Astrocyte of the cerebellum (primary cell): Measurements from ENCODE around the gene DNMT1.
A peak's percentile ranks its signal among the peaks of the same experiment; 100 is the strongest.

Experiments
- DNase-seq: peaks from one replicate; pipeline ENCODE4 v3.0.0-alpha.2; 2011; ENCODE audit warnings: low read depth
- H3K4me3 ChIP-seq: 2 replicates; pipeline ENCODE4 v1.5.1; 2011; ENCODE audit warnings: mild to moderate bottlenecking, low read depth, low read length, moderate library complexity
- CTCF ChIP-seq: IDR thresholded peaks from 2 replicates; pipeline ENCODE4 v1.5.1; 2012; ENCODE audit warnings: low read length, low read depth, moderate library complexity, mild to moderate bottlenecking; ENCODE audit errors: missing control alignments
- in situ Hi-C: cut with HindIII; loops from 2 replicates; pipeline ENCODE4 v1.10.0; 2017; ENCODE audit warnings: low sequenced_read_pairs

Gene DNMT1

DNA sequence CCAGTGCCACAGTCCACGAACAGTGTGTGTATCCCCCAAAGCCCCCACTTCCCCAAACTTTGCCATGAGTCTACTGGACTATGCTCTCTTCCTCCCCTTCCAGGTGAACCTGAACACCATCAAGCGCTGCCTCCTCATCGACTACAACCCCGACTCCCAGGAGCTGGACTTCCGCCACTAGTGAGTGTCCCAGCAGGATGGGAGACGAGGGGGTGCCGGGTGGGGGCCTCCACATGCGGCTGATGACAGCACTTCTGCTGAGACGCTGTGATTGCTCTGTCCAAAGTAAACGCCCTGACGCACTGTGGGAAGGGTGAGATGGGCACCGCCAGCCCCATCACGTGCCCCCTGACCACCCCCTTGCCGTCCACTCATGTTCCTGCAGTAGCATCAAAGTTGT is 85.2 kb downstream of the DNMT1 start:
- TF ChIP-seq CTCF, result no peak
- DNase-seq, result no peak
- in situ Hi-C loops, result no loop called here
- no peak overlapping the region for H3K4me3 ChIP-seq

- no peak for DNase-seq
- no peak for TF ChIP-seq CTCF
- H3K4me3 ChIP-seq, result no peak overlapping the region
- in situ Hi-C loops, result no loop called here
These were observed 86.9 kb downstream of the DNMT1 start for GRCh38 chr19:10107817-10108367.

DNA sequence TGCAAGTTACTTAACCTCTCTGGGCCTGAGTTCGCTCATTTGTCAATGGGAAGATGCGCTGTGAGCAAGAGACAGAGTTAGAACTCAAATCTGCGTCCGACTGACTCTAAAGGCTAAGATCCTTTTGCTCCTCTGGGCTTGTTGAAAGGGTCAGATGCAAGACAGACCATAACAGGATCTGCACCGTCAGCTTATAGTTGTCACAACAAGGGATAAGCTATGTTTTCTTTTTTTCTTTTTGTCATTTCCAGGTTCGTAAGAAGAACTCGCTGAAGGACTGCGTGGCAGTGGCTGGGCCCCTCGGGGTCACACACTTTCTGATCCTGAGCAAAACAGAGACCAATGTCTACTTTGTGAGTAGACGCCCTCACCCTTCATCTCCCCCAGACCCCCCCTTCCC is 87.5 kb downstream of the DNMT1 start:
- peak overlapping the region; percentile 72 for H3K4me3 ChIP-seq
- in situ Hi-C loops, result no loop called here
- no peak for TF ChIP-seq CTCF
- no peak for DNase-seq

- in situ Hi-C loops, result no loop called here
- H3K4me3 ChIP-seq, result peak within 1 kb of the TSS; percentile 72
These were observed 88.4 kb downstream of the DNMT1 start, which contains the start of gene PPAN for GRCh38 chr19:10106100-10106936. PPAN (plus strand) TSS chr19:10106362; CDS start chr19:10106395, 33 bp downstream.

GRCh38 chr19:10105509-10106099 is 89.1 kb downstream of the DNMT1 start:
- peak overlapping the region; percentile 72 for H3K4me3 ChIP-seq
- TF ChIP-seq CTCF, result no peak
- DNase-seq, result no peak
- in situ Hi-C loops, result no loop called here

More at GRCh38 chr19:10106100-10106936, 88.4 kb downstream of the DNMT1 start, which contains the start of gene PPAN:
- DNase-seq, result peak; percentile 95
- no peak for TF ChIP-seq CTCF

- no peak for TF ChIP-seq CTCF
- no peak overlapping the region for H3K4me3 ChIP-seq
- in situ Hi-C loops, result no loop called here
- no peak for DNase-seq
These were observed 89.9 kb downstream of the DNMT1 start for GRCh38 chr19:10104665-10105508.
